ENCODE measurements around the gene CAMK2B.

CAMK2B gene

DNA sequence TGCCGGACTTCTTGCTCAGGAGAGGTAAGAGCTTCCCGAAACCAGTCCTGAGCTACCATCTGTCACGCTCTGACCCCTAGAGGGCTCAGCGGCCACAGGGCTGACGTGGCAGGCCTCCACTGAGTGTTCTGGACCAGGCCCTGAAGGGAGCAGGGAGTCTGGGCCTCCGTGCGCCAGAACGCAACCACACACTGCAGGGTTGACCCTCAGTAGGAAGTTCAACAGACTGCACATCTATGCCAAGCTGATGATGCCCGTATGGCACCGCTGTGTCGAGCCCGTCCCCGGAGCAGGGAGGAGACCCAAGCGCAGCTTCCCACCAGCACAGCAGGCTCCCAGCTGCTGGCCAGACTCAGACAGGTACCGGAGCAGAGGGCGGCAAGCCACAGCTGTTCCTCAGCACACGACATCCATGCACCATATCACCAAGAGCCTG is 39.2 kb downstream of the CAMK2B start:
- Histone ChIP-seq H2AK5ac (ENCODE audit: low read length) (no peak overlapping the region), H2BK15ac (replicated peaks; ENCODE audit: low read depth) (no peak overlapping the region), H4K8ac (ENCODE audit: low read depth, low read length) (no peak overlapping the region), H3K4me3 (ENCODE audit: low read length) (no peak overlapping the region), H3K4me2 (ENCODE audit: low read length) (no peak overlapping the region), H3K79me1 (ENCODE audit: low read length) (no peaks in the 10 kb centered on the region), H3K23ac (ENCODE audit: low read length) (peak overlapping the region; percentile 45), H3K27ac (ENCODE audit: low read depth, low read length) (no peak overlapping the region), H2BK120ac (ENCODE audit: low read depth, low read length) (no peak overlapping the region), H3K27me3 (ENCODE audit: insufficient read depth, low read length, poor library complexity) (no peaks in the 10 kb centered on the region), H3K9ac (ENCODE audit: low read length) (no peak overlapping the region), H3K18ac (ENCODE audit: low read length) (no peak overlapping the region), H3K56ac (ENCODE audit: low read length) (no peak overlapping the region), H2BK5ac (ENCODE audit: low read length) (no peak overlapping the region), H3K4ac (ENCODE audit: low read depth, low read length) (no peak overlapping the region), H3K36me3 (ENCODE audit: control insufficient read depth, insufficient read depth, low read length) (no peaks in the 10 kb centered on the region), H4K5ac (ENCODE audit: low read length) (no peak overlapping the region), H3K79me2 (ENCODE audit: control insufficient read depth, insufficient read depth, low read length) (no peaks in the 10 kb centered on the region), H3K4me1 (ENCODE audit: control insufficient read depth, low read depth, low read length) (no peaks in the 10 kb centered on the region)
- WGBS (ENCODE audit: extremely low coverage, insufficient coverage, low lambda C conversion rate): no CpG with 5 or more reads among the region's 17 CpGs
- DNase-seq: peak; percentile 36

DNA sequence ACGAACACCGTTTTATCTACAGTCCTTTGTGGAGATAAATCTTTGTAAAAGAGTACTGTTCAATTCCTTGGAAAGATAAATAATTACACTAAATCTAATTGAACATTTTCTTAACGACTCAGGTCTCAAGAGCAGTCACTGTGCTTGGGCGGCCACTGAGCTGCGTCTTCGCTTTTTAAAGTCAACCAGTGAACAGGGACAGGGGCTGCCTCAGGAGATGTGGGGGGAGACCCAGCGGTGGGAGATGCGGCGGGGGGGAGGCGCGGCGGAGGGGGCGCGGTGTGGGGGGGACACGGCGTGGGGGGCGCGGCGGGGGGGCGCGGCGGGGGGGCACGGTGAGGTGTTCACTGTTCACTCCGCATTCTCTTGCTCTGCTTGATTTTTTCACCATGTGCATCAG is 39.8 kb downstream of the CAMK2B start:
- DNase-seq: no peak
- no peak overlapping the region for H4K5ac ChIP-seq (ENCODE audit: low read length)
- H3K27ac ChIP-seq (ENCODE audit: low read depth, low read length): no peak overlapping the region
- H2AK5ac ChIP-seq (ENCODE audit: low read length): no peak overlapping the region
- H3K36me3 ChIP-seq (ENCODE audit: control insufficient read depth, insufficient read depth, low read length): no peaks in the 10 kb centered on the region
- no peak overlapping the region for H4K8ac ChIP-seq (ENCODE audit: low read depth, low read length)
- no peak overlapping the region for H3K4me3 ChIP-seq (ENCODE audit: low read length)
- no peak overlapping the region for H3K9ac ChIP-seq (ENCODE audit: low read length)
- no peaks in the 10 kb centered on the region for H3K4me1 ChIP-seq (ENCODE audit: control insufficient read depth, low read depth, low read length)
- no peak overlapping the region for H2BK5ac ChIP-seq (ENCODE audit: low read length)
- no peaks in the 10 kb centered on the region for H3K79me2 ChIP-seq (ENCODE audit: control insufficient read depth, insufficient read depth, low read length)
- H3K27me3 ChIP-seq (ENCODE audit: insufficient read depth, low read length, poor library complexity): no peaks in the 10 kb centered on the region
- H3K18ac ChIP-seq (ENCODE audit: low read length): no peak overlapping the region
- no peak overlapping the region for H3K4ac ChIP-seq (ENCODE audit: low read depth, low read length)
- H2BK15ac ChIP-seq (replicated peaks; ENCODE audit: low read depth): no peak overlapping the region
- H3K79me1 ChIP-seq (ENCODE audit: low read length): no peaks in the 10 kb centered on the region
- no CpG with 5 or more reads among the region's 24 CpGs for WGBS (ENCODE audit: extremely low coverage, insufficient coverage, low lambda C conversion rate)
- H3K23ac ChIP-seq (ENCODE audit: low read length): no peak overlapping the region
- H3K56ac ChIP-seq (ENCODE audit: low read length): no peak overlapping the region
- no peak overlapping the region for H3K4me2 ChIP-seq (ENCODE audit: low read length)
- no peak overlapping the region for H2BK120ac ChIP-seq (ENCODE audit: low read depth, low read length)

DNA sequence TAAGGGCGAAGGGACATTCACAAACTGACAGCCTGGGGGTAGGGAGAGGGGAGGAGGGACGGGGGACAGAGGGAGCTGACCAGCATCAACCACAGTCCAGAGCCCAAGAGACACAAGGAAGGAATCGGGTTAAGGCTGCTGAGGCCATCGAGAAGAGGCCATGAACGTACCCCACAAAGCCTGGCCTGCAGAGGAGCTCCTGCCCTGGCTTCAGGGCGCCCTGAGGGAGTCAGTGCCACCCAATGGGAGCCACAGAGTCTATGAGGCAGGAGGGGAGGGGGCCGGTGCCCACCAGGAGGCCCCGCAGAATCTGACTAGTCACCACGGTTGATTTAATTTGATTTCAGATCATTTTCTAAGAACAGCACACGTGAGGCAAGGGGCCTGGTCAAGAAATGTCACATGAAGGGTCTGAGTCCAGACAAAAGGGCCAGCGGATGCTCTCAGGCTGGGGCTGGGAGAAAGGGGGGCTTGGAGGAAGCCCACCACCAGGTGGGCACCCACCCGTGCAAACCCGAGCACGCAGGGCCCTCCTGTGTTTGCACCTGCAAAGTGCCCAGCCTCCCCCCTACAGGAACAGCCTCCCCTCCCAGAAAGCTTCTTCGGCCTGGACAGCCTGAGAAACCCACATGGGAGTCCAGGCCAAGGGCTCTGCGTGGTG is 40.4 kb downstream of the CAMK2B start:
- no peaks in the 10 kb centered on the region for H3K79me1 ChIP-seq (ENCODE audit: low read length)
- H3K23ac ChIP-seq (ENCODE audit: low read length): no peak overlapping the region
- H2AK5ac ChIP-seq (ENCODE audit: low read length): no peak overlapping the region
- no peak overlapping the region for H3K4me2 ChIP-seq (ENCODE audit: low read length)
- H3K27ac ChIP-seq (ENCODE audit: low read depth, low read length): no peak overlapping the region
- no peaks in the 10 kb centered on the region for H3K27me3 ChIP-seq (ENCODE audit: insufficient read depth, low read length, poor library complexity)
- WGBS (ENCODE audit: extremely low coverage, insufficient coverage, low lambda C conversion rate): no CpG with 5 or more reads among the region's 16 CpGs
- no peak overlapping the region for H2BK120ac ChIP-seq (ENCODE audit: low read depth, low read length)
- no peak overlapping the region for H3K56ac ChIP-seq (ENCODE audit: low read length)
- no peak overlapping the region for H3K4me3 ChIP-seq (ENCODE audit: low read length)
- H2BK15ac ChIP-seq (replicated peaks; ENCODE audit: low read depth): no peak overlapping the region
- H3K18ac ChIP-seq (ENCODE audit: low read length): no peak overlapping the region
- no peak for DNase-seq
- H3K36me3 ChIP-seq (ENCODE audit: control insufficient read depth, insufficient read depth, low read length): no peaks in the 10 kb centered on the region
- no peaks in the 10 kb centered on the region for H3K79me2 ChIP-seq (ENCODE audit: control insufficient read depth, insufficient read depth, low read length)
- H3K4me1 ChIP-seq (ENCODE audit: control insufficient read depth, low read depth, low read length): no peaks in the 10 kb centered on the region
- no peak overlapping the region for H3K9ac ChIP-seq (ENCODE audit: low read length)
- no peak overlapping the region for H4K8ac ChIP-seq (ENCODE audit: low read depth, low read length)
- no peak overlapping the region for H4K5ac ChIP-seq (ENCODE audit: low read length)
- no peak overlapping the region for H2BK5ac ChIP-seq (ENCODE audit: low read length)
- H3K4ac ChIP-seq (ENCODE audit: low read depth, low read length): no peak overlapping the region

DNA sequence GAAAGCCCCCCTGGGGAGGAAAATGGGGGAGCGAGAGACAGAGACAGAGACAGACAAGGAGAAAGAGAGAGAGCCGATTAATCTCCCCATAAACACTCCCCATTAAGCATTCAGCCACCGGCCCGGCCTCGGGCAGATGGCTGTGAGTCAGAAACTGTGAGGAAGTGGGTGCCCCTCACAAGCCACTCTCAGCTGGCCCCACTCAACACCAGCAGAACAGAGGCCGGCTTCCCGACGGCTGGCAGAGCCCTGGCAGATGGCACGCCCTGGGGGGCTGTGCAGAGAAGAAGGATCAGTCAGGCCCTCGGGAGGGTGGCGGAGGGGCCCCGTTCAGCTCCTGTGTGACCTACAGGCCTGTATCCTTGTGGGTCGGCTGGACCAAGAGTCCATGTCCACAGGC is 41.2 kb downstream of the CAMK2B start:
- Histone ChIP-seq H4K8ac (ENCODE audit: low read depth, low read length) (no peak overlapping the region), H2BK5ac (ENCODE audit: low read length) (no peak overlapping the region), H3K27ac (ENCODE audit: low read depth, low read length) (no peak overlapping the region), H3K56ac (ENCODE audit: low read length) (no peak overlapping the region), H3K4me3 (ENCODE audit: low read length) (no peak overlapping the region), H2BK120ac (ENCODE audit: low read depth, low read length) (no peak overlapping the region), H3K36me3 (ENCODE audit: control insufficient read depth, insufficient read depth, low read length) (no peaks in the 10 kb centered on the region), H3K79me1 (ENCODE audit: low read length) (no peaks in the 10 kb centered on the region), H3K23ac (ENCODE audit: low read length) (no peak overlapping the region), H3K27me3 (ENCODE audit: insufficient read depth, low read length, poor library complexity) (no peaks in the 10 kb centered on the region), H3K4me2 (ENCODE audit: low read length) (no peak overlapping the region), H3K79me2 (ENCODE audit: control insufficient read depth, insufficient read depth, low read length) (no peaks in the 10 kb centered on the region), H3K18ac (ENCODE audit: low read length) (no peak overlapping the region), H3K4me1 (ENCODE audit: control insufficient read depth, low read depth, low read length) (no peaks in the 10 kb centered on the region), H4K5ac (ENCODE audit: low read length) (no peak overlapping the region), H2BK15ac (replicated peaks; ENCODE audit: low read depth) (no peak overlapping the region), H3K9ac (ENCODE audit: low read length) (no peak overlapping the region), H2AK5ac (ENCODE audit: low read length) (no peak overlapping the region), H3K4ac (ENCODE audit: low read depth, low read length) (no peak overlapping the region)
- DNase-seq: no peak
- no CpG with 5 or more reads among the region's 13 CpGs for WGBS (ENCODE audit: extremely low coverage, insufficient coverage, low lambda C conversion rate)

DNA sequence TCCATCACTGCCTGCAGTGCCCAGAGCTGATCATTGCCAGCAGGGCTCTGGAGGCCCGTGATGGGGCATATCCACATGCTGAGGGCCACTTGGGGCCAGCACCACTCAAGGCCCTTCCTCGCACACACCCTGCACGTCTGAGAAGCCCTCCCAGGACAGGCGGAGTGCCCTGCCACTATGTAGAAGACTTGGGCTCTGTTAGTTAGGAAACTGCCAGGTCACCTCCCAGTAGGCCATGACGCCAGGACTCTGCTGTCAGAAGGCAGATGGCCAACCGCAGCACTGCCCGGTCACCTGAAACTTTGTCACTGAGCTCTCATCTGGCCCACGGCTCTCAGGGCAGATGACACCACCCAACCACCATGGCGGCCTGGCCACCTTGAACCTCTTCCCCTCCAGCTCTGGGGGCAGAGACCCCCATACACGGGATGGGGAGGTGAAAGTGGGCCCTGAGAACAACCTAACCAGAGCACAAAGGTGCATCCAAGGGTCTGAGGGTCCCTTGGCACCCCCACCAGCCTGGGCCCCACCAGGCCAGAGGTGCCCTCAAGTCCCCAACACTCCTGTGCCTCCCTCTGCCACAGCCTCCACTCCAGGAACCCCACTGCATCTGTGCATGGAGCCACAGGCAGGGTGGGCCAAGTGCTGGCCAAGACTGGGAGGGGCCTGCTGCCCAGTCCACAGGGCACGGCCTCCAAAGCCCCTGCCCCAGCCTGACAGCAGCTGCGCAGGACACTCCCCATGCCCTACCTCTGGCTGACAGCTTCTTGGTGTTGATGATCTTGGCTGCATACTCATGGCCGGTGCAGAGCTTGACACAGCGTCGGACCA is 41.8 kb downstream of the CAMK2B start:
- no peak overlapping the region for H3K4me2 ChIP-seq (ENCODE audit: low read length)
- H3K4me3 ChIP-seq (ENCODE audit: low read length): no peak overlapping the region
- no peak overlapping the region for H3K27ac ChIP-seq (ENCODE audit: low read depth, low read length)
- no peaks in the 10 kb centered on the region for H3K4me1 ChIP-seq (ENCODE audit: control insufficient read depth, low read depth, low read length)
- H3K79me2 ChIP-seq (ENCODE audit: control insufficient read depth, insufficient read depth, low read length): no peaks in the 10 kb centered on the region
- H3K79me1 ChIP-seq (ENCODE audit: low read length): no peaks in the 10 kb centered on the region
- no peak overlapping the region for H3K4ac ChIP-seq (ENCODE audit: low read depth, low read length)
- no peak overlapping the region for H4K5ac ChIP-seq (ENCODE audit: low read length)
- H4K8ac ChIP-seq (ENCODE audit: low read depth, low read length): no peak overlapping the region
- no peak for DNase-seq
- H3K18ac ChIP-seq (ENCODE audit: low read length): no peak overlapping the region
- no peak overlapping the region for H2BK15ac ChIP-seq (replicated peaks; ENCODE audit: low read depth)
- H3K23ac ChIP-seq (ENCODE audit: low read length): no peak overlapping the region
- no peak overlapping the region for H2BK120ac ChIP-seq (ENCODE audit: low read depth, low read length)
- no peaks in the 10 kb centered on the region for H3K27me3 ChIP-seq (ENCODE audit: insufficient read depth, low read length, poor library complexity)
- H3K56ac ChIP-seq (ENCODE audit: low read length): no peak overlapping the region
- no CpG with 5 or more reads among the region's 15 CpGs for WGBS (ENCODE audit: extremely low coverage, insufficient coverage, low lambda C conversion rate)
- no peaks in the 10 kb centered on the region for H3K36me3 ChIP-seq (ENCODE audit: control insufficient read depth, insufficient read depth, low read length)
- H2BK5ac ChIP-seq (ENCODE audit: low read length): no peak overlapping the region
- no peak overlapping the region for H3K9ac ChIP-seq (ENCODE audit: low read length)
- H2AK5ac ChIP-seq (ENCODE audit: low read length): no peak overlapping the region
